T-helper 1 cell (primary cell): ENCODE measurements around the gene LGALS9B.
"Not testable (repeated sequence)": the region's sequence is repeated elsewhere in the genome, so short reads cannot be mapped to it uniquely, and the experiment has no call there.

ENCODE experiments used
- DNase-seq, 5 donors: peaks; one replicate each; pipeline ENCODE4 v3.0.0-alpha.2; 2012 to 2020

The LGALS9B gene

GRCh38 chr17:20401306-20402022 lies 65.9 kb downstream of the LGALS9B start:
- not testable (repeated sequence) for DNase-seq

DNA sequence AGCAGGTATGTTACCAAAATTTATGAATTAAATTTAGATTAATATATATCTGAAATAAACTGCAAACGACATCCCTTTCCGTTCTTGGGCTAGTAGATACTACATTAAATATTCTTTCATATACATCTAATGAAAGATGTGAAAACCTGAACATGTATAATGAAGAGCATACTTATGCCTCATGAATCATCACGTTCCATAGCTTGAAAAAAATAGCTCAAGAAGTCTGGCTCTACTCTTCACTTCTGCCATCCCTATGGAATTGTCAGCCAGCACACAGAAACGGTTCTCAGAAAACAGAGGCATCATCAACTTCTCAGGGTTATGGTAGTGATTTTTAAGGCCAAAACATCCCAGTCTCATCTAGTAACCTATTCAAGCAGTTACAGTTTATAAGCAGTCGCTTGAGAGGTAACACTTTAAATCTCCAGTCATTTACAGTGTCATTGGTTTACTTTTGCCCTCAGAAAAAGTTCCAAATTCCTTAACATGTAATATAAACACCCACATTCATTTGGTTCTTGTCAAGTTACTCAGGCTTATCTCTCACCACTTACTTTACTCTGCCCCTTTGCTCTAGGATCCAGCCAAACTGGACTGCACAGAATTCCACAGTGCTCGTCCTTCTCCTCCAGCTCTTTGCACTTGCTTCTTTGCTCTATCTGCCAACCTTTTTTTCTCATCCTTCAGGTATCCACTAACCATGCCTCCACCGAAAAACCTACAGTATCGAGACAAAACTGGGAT lies 66.6 kb downstream of the LGALS9B start:
- DNase-seq = not testable (repeated sequence)
